Psoas muscle (tissue), 8 donors: ENCODE data around the gene ST14. TPM values are rescaled to one million over a fixed set of nuclear protein-coding genes. Genes with fewer than 3 reads are reported as not detected.

ENCODE experiments used
- ATAC-seq, 4 donors: fragments of 200-7000 bp; cut with Tn5 transposase; one replicate each; pipeline ENCODE4 v1.9.1; 2020; ENCODE audit warnings: moderate library complexity in 3 of 4, mild to moderate bottlenecking in 2 of 4
- DNase-seq, 2 donors: peaks; one replicate each; pipeline ENCODE4 v3.0.0-alpha.2; 2020
- H3K27ac ChIP-seq: fragments of 200-600 bp; one replicate; pipeline ENCODE4 v1.8.0; 2022
- H3K27me3 ChIP-seq, 3 donors: fragments of 200-600 bp in 1 of 3; one replicate each; pipeline versions ENCODE4 v1.6.1 to v1.8.0; 2013 to 2022; ENCODE audit warnings: low read length in 2 of 3, mild to moderate bottlenecking in 2 of 3, moderate library complexity in 1 of 3; ENCODE audit not compliant: insufficient read depth in 3 of 3
- H3K36me3 ChIP-seq, 2 donors: fragments of 200-600 bp in 1 of 2; one replicate each; pipeline versions ENCODE4 v1.6.1 to v1.8.0; 2013 to 2022; ENCODE audit warnings: low read depth in 1 of 2, mild to moderate bottlenecking in 1 of 2, moderate library complexity in 1 of 2; ENCODE audit not compliant: insufficient read depth in 1 of 2
- H3K4me1 ChIP-seq: fragments of 200-600 bp; one replicate; pipeline ENCODE4 v1.8.0; 2022
- H3K4me3 ChIP-seq: fragments of 200-600 bp; one replicate; pipeline ENCODE4 v1.8.0; 2022; ENCODE audit warnings: mild to moderate bottlenecking
- H3K9me3 ChIP-seq: fragments of 200-600 bp; one replicate; pipeline ENCODE4 v1.8.0; 2022
- CTCF ChIP-seq: fragments of 200-600 bp; IDR thresholded peaks from one replicate; pipeline ENCODE4 v1.8.0; 2022; ENCODE audit warnings: antibody characterized with exemption
- WGBS, 3 donors: extraction: QIAGEN DNeasy Blood & Tissue Kit; methylation state at CpG; one replicate each; pipeline versions ENCODE4 v1.1.6 to v1.1.7; 2013; 5-methylcytosine and 5-hydroxymethylcytosine counted together
- intact Hi-C, 2 donors: fragments of 100-400 bp; cut with DNase I; formaldehyde crosslinking; loops; one replicate each; pipeline versions ENCODE4 v1.11.0 to v1.14.2; 2022
- polyA plus RNA-seq, 3 donors: library from polyadenylated mRNA; stranded (reverse); fragments of 200-250 nt; gene quantifications; one replicate each; pipeline ENCODE4 v1.2.3, GENCODE V29; 2013
- total RNA-seq, 4 donors: library from RNA; stranded (reverse); fragmentation: NEBNext Ultra II Directional in 2 of 4; extraction: Animal tissue kit (Norgen Biotek cat#: 25700) in 2 of 4; gene quantifications; one replicate each; pipeline versions ENCODE4 v1.2.1 to v1.2.4, GENCODE V29; 2021 to 2023
- donor health status: healthy with polysubstance abuse.
- donor health status: DM: no; HTN: no; CAD: no; lungs with moderate emphysema.
- donor health status: Bipolar disorder and iron deficiency.
- donor health status: healthy.
- donor health status: DM: yes; HTN: yes; CAD: no.
- donor health status: DM: no; HTN: no; CAD: no.
- donor health status: DM: no; HTN: no; CAD: no.
- donor health status: DM: yes; HTN: yes; CAD: no.

ST14 gene
- total and polyA plus RNA-seq, 7 donors, result 0.22 to 0.77 (median 0.51) TPM

DNA sequence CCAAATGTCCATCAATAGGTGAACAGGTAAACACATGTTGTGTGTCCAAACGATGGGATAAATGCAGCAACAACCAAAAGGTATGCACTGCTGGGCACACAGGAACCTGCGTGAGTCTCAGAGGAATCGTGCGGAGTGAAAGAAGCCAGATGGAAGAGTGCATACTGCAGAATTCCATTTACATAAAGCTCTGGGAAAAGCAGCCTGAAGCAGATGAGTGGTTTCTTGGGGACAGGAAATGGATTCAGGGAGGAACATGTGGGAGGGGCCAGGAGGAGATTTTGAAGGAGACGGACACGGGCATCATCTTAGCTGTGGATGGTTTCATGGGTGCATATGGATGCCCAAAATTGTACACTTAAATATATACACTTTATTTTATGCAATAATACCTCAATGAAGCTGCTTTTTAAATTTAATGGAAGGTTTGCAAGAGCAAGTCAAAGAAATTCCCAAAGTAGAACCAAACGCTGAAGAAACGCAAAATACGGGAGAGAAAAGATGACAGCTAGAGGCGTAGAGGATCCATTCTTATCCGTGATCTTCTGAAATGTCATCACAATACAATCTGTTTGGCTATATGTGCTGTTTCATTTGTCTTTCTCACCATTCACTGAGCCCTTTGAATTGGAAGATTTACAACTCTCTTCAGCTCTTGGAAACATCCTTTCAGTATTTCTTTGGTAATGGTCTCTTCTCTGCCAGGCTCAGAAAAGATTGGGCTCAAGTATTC lies 24.5 kb downstream of the ST14 start:
- WGBS, 3 donors, result 75 to 78% (median 75%) methylated on average over 11 of the region's 11 CpGs
- no peaks in the 10 kb centered on the region for H3K27me3 ChIP-seq
- ATAC-seq (no peak), DNase-seq (no peak)
- intact Hi-C loops, result no loop called here
- H3K9me3 ChIP-seq, result no peaks in the 10 kb centered on the region
- peaks cover 10% of the 10 kb centered on the region for H3K4me1 ChIP-seq
- H3K4me3 ChIP-seq, result no peak overlapping the region
- no peaks in the 10 kb centered on the region for H3K36me3 ChIP-seq
- H3K27ac ChIP-seq, result no peak overlapping the region
- no peak for TF ChIP-seq CTCF

- DNase-seq (no peak), ATAC-seq (no peak)
- intact Hi-C loops, result no loop called here
- no peaks in the 10 kb centered on the region for H3K27me3 ChIP-seq
- peaks cover 3% of the 10 kb centered on the region for H3K4me1 ChIP-seq
- no peak overlapping the region for H3K4me3 ChIP-seq
- H3K27ac ChIP-seq, result no peak overlapping the region
- WGBS, 3 donors, result 91 to 95% (median 92%) methylated on average over 10 to 13 of the region's 13 CpGs
- H3K9me3 ChIP-seq, result no peaks in the 10 kb centered on the region
- TF ChIP-seq CTCF, result no peak
- H3K36me3 ChIP-seq, result no peaks in the 10 kb centered on the region
Measured at GRCh38 chr11:130187096-130187495, 27.5 kb downstream of the ST14 start.

- ATAC-seq (no peak), DNase-seq (no peak)
- H3K27ac ChIP-seq, result no peak overlapping the region
- 90 to 94% (median 91%) methylated on average over 14 of the region's 14 CpGs for WGBS, 3 donors
- no peak overlapping the region for H3K4me3 ChIP-seq
- no peaks in the 10 kb centered on the region for H3K27me3 ChIP-seq
- H3K4me1 ChIP-seq, result no peaks in the 10 kb centered on the region
- no peaks in the 10 kb centered on the region for H3K36me3 ChIP-seq
- no peaks in the 10 kb centered on the region for H3K9me3 ChIP-seq
- intact Hi-C loops, result no loop called here
- TF ChIP-seq CTCF, result no peak
Measured at GRCh38 chr11:130188047-130188446, 28.5 kb downstream of the ST14 start.

GRCh38 chr11:130188585-130189347 lies 29.2 kb downstream of the ST14 start:
- 85 to 87% (median 86%) methylated on average over 19 of the region's 19 CpGs for WGBS, 3 donors
- DNase-seq (no peak), ATAC-seq (no peak)
- intact Hi-C loops, result no loop called here
- no peak for TF ChIP-seq CTCF
- Histone ChIP-seq H3K27ac (no peak overlapping the region), H3K4me3 (no peak overlapping the region), H3K9me3 (no peaks in the 10 kb centered on the region), H3K27me3 (no peaks in the 10 kb centered on the region), H3K4me1 (no peaks in the 10 kb centered on the region), H3K36me3 (no peaks in the 10 kb centered on the region)
